Measurements from ENCODE around the gene TRPC6.

DNA sequence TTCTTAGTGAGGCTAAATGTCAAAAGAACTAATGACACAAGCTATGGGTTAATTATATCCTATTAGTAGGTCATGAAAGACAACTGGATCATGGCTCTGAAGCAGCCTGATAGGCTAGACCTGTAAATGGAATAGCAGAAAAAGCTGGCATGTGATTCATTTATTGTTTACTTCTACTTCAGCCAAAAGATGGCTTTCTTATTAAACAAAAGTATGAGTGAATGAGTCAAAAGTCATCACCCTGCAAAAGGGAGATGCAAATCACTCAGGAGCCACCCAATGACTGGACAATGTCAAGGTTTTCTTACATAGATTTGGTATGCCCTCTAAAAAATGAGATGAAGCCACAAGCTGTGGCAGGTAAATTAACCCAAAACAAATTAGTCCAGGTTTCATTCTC, 138.0 kb downstream of the TRPC6 start:
- TF ChIP-seq CTCF (IDR thresholded peaks at IDR 0.05), result no peak
- no peak for TF ChIP-seq POLR2A (IDR thresholded peaks at IDR 0.05)
